ENCODE data around the gene XPO6.

- TF ChIP-seq CTCF (conservative IDR thresholded peaks at IDR 0.05; ENCODE audit: low read length): no peak
- TF ChIP-seq EZH2phosphoT487 (IDR thresholded peaks at IDR 0.05; ENCODE audit: borderline replicate concordance, low read depth, low read length): no peak
These were observed 90.2 kb downstream of the XPO6 start for GRCh38 chr16:28121527-28121926.
